GM12878 (cell line): ENCODE measurements around the gene THBS3.

Experiments
- CBX3 ChIP-seq: fragments of 200-600 bp; sonication (generic); IDR thresholded peaks from 2 replicates; pipeline ENCODE4 v1.6.1; 2016; ENCODE audit warnings: low read depth, borderline replicate concordance
- CTCF ChIP-seq, 3 experiments: IDR thresholded peaks in 2 of 3; conservative IDR thresholded peaks in 1 of 3; 2 replicates each; pipeline ENCODE4 v1.5.1; 2011; ENCODE audit warnings: low read depth in 3 of 3, low read length in 3 of 3, mild to moderate bottlenecking in 3 of 3, control low read depth in 2 of 3, moderate library complexity in 2 of 3, inconsistent platforms in 1 of 3, mixed read lengths in 1 of 3; ENCODE audit not compliant: control insufficient read depth in 2 of 3, insufficient read depth in 1 of 3; ENCODE audit errors: extremely low read depth in 1 of 3
- EP300 ChIP-seq, 2 experiments: fragments of 150-350 bp in 1 of 2; IDR thresholded peaks; 2 replicates each; pipeline ENCODE4 v1.6.1; 2011 to 2012; ENCODE audit warnings: low read depth in 2 of 2, low read length in 2 of 2, borderline replicate concordance in 1 of 2, improper control_type of control experiment in 1 of 2, inconsistent platforms in 1 of 2; ENCODE audit not compliant: control insufficient read depth in 1 of 2
- MAX ChIP-seq: IDR thresholded peaks from 2 replicates; pipeline ENCODE4 v1.6.1; 2012; ENCODE audit warnings: low read depth, low read length, improper control_type of control experiment
- PAX5 ChIP-seq: IDR thresholded peaks from 2 replicates; pipeline ENCODE4 v1.6.1; 2011; ENCODE audit warnings: low read depth, low read length, borderline replicate concordance
- POLR2AphosphoS5 ChIP-seq: IDR thresholded peaks from 2 replicates; pipeline ENCODE4 v1.6.1; 2011; ENCODE audit warnings: mild to moderate bottlenecking, low read length, inconsistent platforms
- SP1 ChIP-seq: IDR thresholded peaks from one replicate; pipeline ENCODE4 v1.6.1; 2011; ENCODE audit warnings: low read depth, low read length
- SREBF1 ChIP-seq: IDR thresholded peaks from 2 replicates; pipeline ENCODE4 v1.6.1; 2012; ENCODE audit warnings: mild to moderate bottlenecking, low read length
- TCF12 ChIP-seq: IDR thresholded peaks from 2 replicates; pipeline ENCODE4 v1.6.1; 2011; ENCODE audit warnings: low read depth, mild to moderate bottlenecking, low read length
- TCF7 ChIP-seq: IDR thresholded peaks from 2 replicates; pipeline ENCODE4 v1.6.1; 2014; ENCODE audit warnings: antibody characterized with exemption, borderline replicate concordance

- TF ChIP-seq CTCF (IDR thresholded peaks at IDR 0.05 in 2 of 3, conservative IDR thresholded peaks at IDR 0.05 in 1 of 3; ENCODE audit: control insufficient read depth in 2 of 3, extremely low read depth in 1 of 3, insufficient read depth in 1 of 3, low read depth in 3 of 3, low read length in 3 of 3): no peak
- TF ChIP-seq EP300 (IDR thresholded peaks at IDR 0.05; ENCODE audit: borderline replicate concordance in 1 of 2, control insufficient read depth in 1 of 2, low read depth in 2 of 2, low read length in 2 of 2): no peak
- TF ChIP-seq SREBF1: no peak
- TF ChIP-seq POLR2AphosphoS5: no peak
- no peak for TF ChIP-seq PAX5
- no peak for TF ChIP-seq TCF12
- no peak for TF ChIP-seq MAX
- TF ChIP-seq SP1: no peak
- TF ChIP-seq CBX3: no peak
- no peak for TF ChIP-seq TCF7
These were observed 48.7 kb downstream of the THBS3 start for GRCh38 chr1:155158991-155159390.
